Measurements from ENCODE around the gene CRELD2.

GRCh38 chr22:49968313-49968830 lies 49.9 kb downstream of the CRELD2 start:
- TF ChIP-seq POLR2A (IDR thresholded peaks at IDR 0.05; ENCODE audit: low read depth, low read length) = no peak
- no peak for TF ChIP-seq POLR2AphosphoS5 (IDR thresholded peaks at IDR 0.05; ENCODE audit: low read depth, low read length)
- no peak for TF ChIP-seq TAF1 (IDR thresholded peaks at IDR 0.05; ENCODE audit: borderline replicate concordance, low read depth, low read length)

All from GM12892 (cell line).